ENCODE results near the gene BIRC7. TPM values are rescaled to one million over a fixed set of nuclear protein-coding genes. Genes with fewer than 3 reads are reported as not detected.

Gene BIRC7, protein sequence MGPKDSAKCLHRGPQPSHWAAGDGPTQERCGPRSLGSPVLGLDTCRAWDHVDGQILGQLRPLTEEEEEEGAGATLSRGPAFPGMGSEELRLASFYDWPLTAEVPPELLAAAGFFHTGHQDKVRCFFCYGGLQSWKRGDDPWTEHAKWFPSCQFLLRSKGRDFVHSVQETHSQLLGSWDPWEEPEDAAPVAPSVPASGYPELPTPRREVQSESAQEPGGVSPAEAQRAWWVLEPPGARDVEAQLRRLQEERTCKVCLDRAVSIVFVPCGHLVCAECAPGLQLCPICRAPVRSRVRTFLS
- total RNA-seq (2021), result 0.17 to 0.23 TPM in 2 of 3 replicates, not detected in the other
- not detected for Bru-seq, nascent RNA
- long read RNA-seq, experiment 1, result 0 reads
- long read RNA-seq, experiment 2, partial matches to known transcripts, result 0 of 1 reads
- long read RNA-seq, experiment 2, other reads (novel, unspliced or antisense), result 0 of 1 reads
- long read RNA-seq, experiment 3, result 0 reads

DNA sequence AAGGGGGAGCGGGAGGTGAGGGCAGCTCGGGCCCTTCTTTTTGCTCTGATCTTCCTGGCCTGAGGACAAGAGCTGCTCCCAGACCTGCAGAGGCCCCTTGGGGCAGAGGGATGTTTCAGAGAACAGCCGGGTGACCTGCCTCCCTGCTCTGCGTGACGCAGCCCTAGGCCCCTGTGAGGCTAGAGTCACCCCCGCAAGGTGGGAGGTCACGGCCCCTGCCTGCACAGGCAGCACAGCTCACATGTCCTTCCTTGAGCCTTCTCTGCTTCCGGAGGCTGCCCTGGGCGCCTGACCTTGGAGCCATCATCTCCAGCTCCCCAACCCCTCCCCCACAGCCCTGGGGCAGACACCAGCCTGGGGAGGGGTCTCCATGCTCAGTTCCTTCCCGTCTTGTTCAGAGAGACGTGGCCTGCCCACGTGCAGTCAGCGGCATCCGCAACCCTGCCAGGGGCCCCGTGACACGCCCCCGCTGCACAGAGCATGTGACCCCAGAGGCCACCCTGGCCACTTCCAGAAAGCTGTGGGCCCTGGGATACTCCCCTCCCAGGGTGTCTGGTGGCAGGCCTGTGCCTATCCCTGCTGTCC is at the start of gene BIRC7:
Gene BIRC7, plus strand, starts transcription at position 507 of the 585 bp plus-strand sequence. CDS start 192 bp downstream, outside the sequence.
- CTCF ChIA-PET, result interaction anchor here (0.6 to 8.1 kb wide), 20 partner anchors 8 to 179 kb away, joined by 3 to 151 read pairs (median 4); partner anchors contain the start of genes NKAIN4 and YTHDF1
- peak within 1 kb of the TSS; percentile 51 for H3K4me3 Mint-ChIP-seq
- TF ChIP-seq, protein P1, sequence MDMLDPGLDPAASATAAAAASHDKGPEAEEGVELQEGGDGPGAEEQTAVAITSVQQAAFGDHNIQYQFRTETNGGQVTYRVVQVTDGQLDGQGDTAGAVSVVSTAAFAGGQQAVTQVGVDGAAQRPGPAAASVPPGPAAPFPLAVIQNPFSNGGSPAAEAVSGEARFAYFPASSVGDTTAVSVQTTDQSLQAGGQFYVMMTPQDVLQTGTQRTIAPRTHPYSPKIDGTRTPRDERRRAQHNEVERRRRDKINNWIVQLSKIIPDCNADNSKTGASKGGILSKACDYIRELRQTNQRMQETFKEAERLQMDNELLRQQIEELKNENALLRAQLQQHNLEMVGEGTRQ (CRISPR knock-in tag; IDR thresholded peaks at IDR 0.05), result peak; percentile 31; the same call in 1 of the 2 replicates
- TF ChIP-seq SMAD3 (CRISPR knock-in tag; IDR thresholded peaks at IDR 0.05; ENCODE audit: borderline replicate concordance), result no peak
- peaks cover 8% of the 10 kb centered on the region for H3K27me3 Mint-ChIP-seq (ENCODE audit: low read depth)
- ATAC-seq (no peak), DNase-seq (ENCODE audit: low spot score) (no peak)
- POLR2A ChIA-PET, result interaction anchor here (1.6 kb wide), 1 partner anchor 18 kb away, joined by 5 read pairs; no protein-coding TSS in a partner anchor
- H3K4me1 Mint-ChIP-seq, result peaks cover 14% of the 10 kb centered on the region
- H3K9me3 Mint-ChIP-seq, result no peaks in the 10 kb centered on the region
- no peak within 1 kb of the TSS; the same call in 1 of the 2 replicates for H3K27ac Mint-ChIP-seq
- H3K36me3 Mint-ChIP-seq, result no peaks in the 10 kb centered on the region

DNA sequence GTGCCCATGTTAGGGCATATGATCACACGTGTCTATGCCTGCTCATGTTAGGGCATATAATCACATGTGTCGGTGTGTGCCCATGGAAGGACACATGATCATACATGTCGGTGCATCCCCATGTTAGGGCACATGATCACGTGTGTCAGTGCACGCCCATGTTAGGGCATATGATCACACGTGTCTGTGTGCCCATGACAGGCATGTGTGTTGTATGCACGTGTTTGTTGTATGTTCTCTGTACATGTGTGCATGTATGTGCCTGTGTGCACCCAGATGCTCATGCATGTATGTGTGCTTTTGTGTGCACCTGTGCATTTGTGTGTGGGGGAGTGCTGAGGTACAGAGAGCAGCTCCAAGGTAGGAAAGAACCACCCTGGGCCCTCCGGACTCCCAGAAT is 49.6 kb upstream of the BIRC7 start:
- H3K27me3 Mint-ChIP-seq (ENCODE audit: low read depth), result peaks cover 3% of the 10 kb centered on the region
- no peak overlapping the region for H3K27ac Mint-ChIP-seq
- H3K4me1 Mint-ChIP-seq, result no peaks in the 10 kb centered on the region
- POLR2A ChIA-PET, result no interaction called here
- no peaks in the 10 kb centered on the region for H3K36me3 Mint-ChIP-seq
- ATAC-seq, result no peak
- H3K4me3 Mint-ChIP-seq, result no peak overlapping the region
- TF ChIP-seq NFATC4 (CRISPR knock-in tag; IDR thresholded peaks at IDR 0.05) (no peak), NR2C2 (CRISPR knock-in tag; IDR thresholded peaks at IDR 0.05) (no peak), CREB1 (CRISPR knock-in tag; IDR thresholded peaks at IDR 0.05) (no peak), ZNF396 (CRISPR knock-in tag; IDR thresholded peaks at IDR 0.05; ENCODE audit: borderline replicate concordance) (no peak), TP53 (CRISPR knock-in tag; IDR thresholded peaks at IDR 0.05) (no peak), GRHL2 (CRISPR knock-in tag; IDR thresholded peaks at IDR 0.05; ENCODE audit: insufficient replicate concordance, severe bottlenecking) (no peak), FOXJ3 (CRISPR knock-in tag; IDR thresholded peaks at IDR 0.05; ENCODE audit: borderline replicate concordance) (no peak), ZNF416 (CRISPR knock-in tag; IDR thresholded peaks at IDR 0.05) (no peak), ZNF671 (CRISPR knock-in tag; IDR thresholded peaks at IDR 0.05) (no peak), CREM (CRISPR knock-in tag; IDR thresholded peaks at IDR 0.05) (no peak), SP1 (CRISPR knock-in tag; conservative IDR thresholded peaks at IDR 0.05) (no peak), ATF1 (CRISPR knock-in tag; IDR thresholded peaks at IDR 0.05) (no peak)
- TF ChIP-seq, protein P2, sequence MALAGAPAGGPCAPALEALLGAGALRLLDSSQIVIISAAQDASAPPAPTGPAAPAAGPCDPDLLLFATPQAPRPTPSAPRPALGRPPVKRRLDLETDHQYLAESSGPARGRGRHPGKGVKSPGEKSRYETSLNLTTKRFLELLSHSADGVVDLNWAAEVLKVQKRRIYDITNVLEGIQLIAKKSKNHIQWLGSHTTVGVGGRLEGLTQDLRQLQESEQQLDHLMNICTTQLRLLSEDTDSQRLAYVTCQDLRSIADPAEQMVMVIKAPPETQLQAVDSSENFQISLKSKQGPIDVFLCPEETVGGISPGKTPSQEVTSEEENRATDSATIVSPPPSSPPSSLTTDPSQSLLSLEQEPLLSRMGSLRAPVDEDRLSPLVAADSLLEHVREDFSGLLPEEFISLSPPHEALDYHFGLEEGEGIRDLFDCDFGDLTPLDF (CRISPR knock-in tag; IDR thresholded peaks at IDR 0.05), result no peak
- TF ChIP-seq, protein P3, sequence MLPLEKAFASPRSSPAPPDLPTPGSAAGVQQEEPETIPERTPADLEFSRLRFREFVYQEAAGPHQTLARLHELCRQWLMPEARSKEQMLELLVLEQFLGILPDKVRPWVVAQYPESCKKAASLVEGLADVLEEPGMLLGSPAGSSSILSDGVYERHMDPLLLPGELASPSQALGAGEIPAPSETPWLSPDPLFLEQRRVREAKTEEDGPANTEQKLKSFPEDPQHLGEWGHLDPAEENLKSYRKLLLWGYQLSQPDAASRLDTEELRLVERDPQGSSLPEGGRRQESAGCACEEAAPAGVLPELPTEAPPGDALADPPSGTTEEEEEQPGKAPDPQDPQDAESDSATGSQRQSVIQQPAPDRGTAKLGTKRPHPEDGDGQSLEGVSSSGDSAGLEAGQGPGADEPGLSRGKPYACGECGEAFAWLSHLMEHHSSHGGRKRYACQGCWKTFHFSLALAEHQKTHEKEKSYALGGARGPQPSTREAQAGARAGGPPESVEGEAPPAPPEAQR (CRISPR knock-in tag; IDR thresholded peaks at IDR 0.05), result no peak
- TF ChIP-seq, protein P4, sequence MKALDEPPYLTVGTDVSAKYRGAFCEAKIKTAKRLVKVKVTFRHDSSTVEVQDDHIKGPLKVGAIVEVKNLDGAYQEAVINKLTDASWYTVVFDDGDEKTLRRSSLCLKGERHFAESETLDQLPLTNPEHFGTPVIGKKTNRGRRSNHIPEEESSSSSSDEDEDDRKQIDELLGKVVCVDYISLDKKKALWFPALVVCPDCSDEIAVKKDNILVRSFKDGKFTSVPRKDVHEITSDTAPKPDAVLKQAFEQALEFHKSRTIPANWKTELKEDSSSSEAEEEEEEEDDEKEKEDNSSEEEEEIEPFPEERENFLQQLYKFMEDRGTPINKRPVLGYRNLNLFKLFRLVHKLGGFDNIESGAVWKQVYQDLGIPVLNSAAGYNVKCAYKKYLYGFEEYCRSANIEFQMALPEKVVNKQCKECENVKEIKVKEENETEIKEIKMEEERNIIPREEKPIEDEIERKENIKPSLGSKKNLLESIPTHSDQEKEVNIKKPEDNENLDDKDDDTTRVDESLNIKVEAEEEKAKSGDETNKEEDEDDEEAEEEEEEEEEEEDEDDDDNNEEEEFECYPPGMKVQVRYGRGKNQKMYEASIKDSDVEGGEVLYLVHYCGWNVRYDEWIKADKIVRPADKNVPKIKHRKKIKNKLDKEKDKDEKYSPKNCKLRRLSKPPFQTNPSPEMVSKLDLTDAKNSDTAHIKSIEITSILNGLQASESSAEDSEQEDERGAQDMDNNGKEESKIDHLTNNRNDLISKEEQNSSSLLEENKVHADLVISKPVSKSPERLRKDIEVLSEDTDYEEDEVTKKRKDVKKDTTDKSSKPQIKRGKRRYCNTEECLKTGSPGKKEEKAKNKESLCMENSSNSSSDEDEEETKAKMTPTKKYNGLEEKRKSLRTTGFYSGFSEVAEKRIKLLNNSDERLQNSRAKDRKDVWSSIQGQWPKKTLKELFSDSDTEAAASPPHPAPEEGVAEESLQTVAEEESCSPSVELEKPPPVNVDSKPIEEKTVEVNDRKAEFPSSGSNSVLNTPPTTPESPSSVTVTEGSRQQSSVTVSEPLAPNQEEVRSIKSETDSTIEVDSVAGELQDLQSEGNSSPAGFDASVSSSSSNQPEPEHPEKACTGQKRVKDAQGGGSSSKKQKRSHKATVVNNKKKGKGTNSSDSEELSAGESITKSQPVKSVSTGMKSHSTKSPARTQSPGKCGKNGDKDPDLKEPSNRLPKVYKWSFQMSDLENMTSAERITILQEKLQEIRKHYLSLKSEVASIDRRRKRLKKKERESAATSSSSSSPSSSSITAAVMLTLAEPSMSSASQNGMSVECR (CRISPR knock-in tag; IDR thresholded peaks at IDR 0.05; ENCODE audit: borderline replicate concordance), result no peak
- TF ChIP-seq, protein P5, sequence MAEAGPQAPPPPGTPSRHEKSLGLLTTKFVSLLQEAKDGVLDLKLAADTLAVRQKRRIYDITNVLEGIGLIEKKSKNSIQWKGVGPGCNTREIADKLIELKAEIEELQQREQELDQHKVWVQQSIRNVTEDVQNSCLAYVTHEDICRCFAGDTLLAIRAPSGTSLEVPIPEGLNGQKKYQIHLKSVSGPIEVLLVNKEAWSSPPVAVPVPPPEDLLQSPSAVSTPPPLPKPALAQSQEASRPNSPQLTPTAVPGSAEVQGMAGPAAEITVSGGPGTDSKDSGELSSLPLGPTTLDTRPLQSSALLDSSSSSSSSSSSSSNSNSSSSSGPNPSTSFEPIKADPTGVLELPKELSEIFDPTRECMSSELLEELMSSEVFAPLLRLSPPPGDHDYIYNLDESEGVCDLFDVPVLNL (CRISPR knock-in tag; IDR thresholded peaks at IDR 0.05; ENCODE audit: borderline replicate concordance, low read depth), result no peak
- TF ChIP-seq, protein P6, sequence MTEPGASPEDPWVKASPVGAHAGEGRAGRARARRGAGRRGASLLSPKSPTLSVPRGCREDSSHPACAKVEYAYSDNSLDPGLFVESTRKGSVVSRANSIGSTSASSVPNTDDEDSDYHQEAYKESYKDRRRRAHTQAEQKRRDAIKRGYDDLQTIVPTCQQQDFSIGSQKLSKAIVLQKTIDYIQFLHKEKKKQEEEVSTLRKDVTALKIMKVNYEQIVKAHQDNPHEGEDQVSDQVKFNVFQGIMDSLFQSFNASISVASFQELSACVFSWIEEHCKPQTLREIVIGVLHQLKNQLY (CRISPR knock-in tag; IDR thresholded peaks at IDR 0.05), result no peak
- TF ChIP-seq, protein P7, sequence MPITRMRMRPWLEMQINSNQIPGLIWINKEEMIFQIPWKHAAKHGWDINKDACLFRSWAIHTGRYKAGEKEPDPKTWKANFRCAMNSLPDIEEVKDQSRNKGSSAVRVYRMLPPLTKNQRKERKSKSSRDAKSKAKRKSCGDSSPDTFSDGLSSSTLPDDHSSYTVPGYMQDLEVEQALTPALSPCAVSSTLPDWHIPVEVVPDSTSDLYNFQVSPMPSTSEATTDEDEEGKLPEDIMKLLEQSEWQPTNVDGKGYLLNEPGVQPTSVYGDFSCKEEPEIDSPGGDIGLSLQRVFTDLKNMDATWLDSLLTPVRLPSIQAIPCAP (CRISPR knock-in tag; IDR thresholded peaks at IDR 0.05), result no peak
- H3K9me3 Mint-ChIP-seq, result peaks cover 17% of the 10 kb centered on the region
- CTCF ChIA-PET, result no interaction called here
- no peak for DNase-seq (ENCODE audit: low spot score)

All from WTC11 (cell line).